Small intestine (tissue), 7 donors: ENCODE data around the gene NME3. TPM values are rescaled to one million over a fixed set of nuclear protein-coding genes. Genes with fewer than 3 reads are reported as not detected.
A peak's percentile ranks its signal among the peaks of the same experiment; 100 is the strongest.

ENCODE experiments used
- DNase-seq, 2 donors: peaks; one replicate each; pipeline versions ENCODE4 v3.0.0 to v3.0.0-alpha.2; 2013
- FAIRE-seq: peaks from 2 replicates; lab custom pipeline; 2012; peaks lifted over from hg19 to GRCh38; lab: Jason Lieb, UNC
- H3K27ac ChIP-seq, 3 donors: one replicate each; pipeline ENCODE4 v1.5.1; 2013; ENCODE audit warnings: low read length in 2 of 3, mild to moderate bottlenecking in 2 of 3, control low read depth in 1 of 3, inconsistent platforms in 1 of 3, low read depth in 1 of 3, moderate library complexity in 1 of 3
- H3K27me3 ChIP-seq, 3 donors: one replicate each; pipeline ENCODE4 v1.6.1; 2013; ENCODE audit warnings: low read length in 3 of 3, inconsistent platforms in 1 of 3; ENCODE audit not compliant: control insufficient read depth in 3 of 3, insufficient read depth in 3 of 3
- H3K36me3 ChIP-seq, 3 donors: one replicate each; pipeline ENCODE4 v1.6.1; 2013; ENCODE audit warnings: low read length in 3 of 3, inconsistent platforms in 1 of 3, low read depth in 1 of 3, mild to moderate bottlenecking in 1 of 3, moderate library complexity in 1 of 3; ENCODE audit not compliant: control insufficient read depth in 3 of 3, insufficient read depth in 2 of 3
- H3K4me1 ChIP-seq, 3 donors: one replicate each; pipeline ENCODE4 v1.6.1; 2013; ENCODE audit warnings: low read length in 2 of 3, inconsistent platforms in 1 of 3, low read depth in 1 of 3, mild to moderate bottlenecking in 1 of 3, moderate library complexity in 1 of 3; ENCODE audit not compliant: control insufficient read depth in 3 of 3, insufficient read depth in 2 of 3
- H3K4me3 ChIP-seq, 3 donors: one replicate each; pipeline ENCODE4 v1.5.1; 2013; ENCODE audit warnings: low read length in 3 of 3, control low read depth in 1 of 3, inconsistent platforms in 1 of 3, low read depth in 1 of 3, mild to moderate bottlenecking in 1 of 3, moderate library complexity in 1 of 3
- H3K9me3 ChIP-seq, 2 donors: one replicate each; pipeline ENCODE4 v1.6.1; 2013; ENCODE audit warnings: low read depth in 1 of 2, low read length in 1 of 2; ENCODE audit not compliant: control insufficient read depth in 2 of 2, insufficient read depth in 1 of 2
- WGBS, 3 donors: extraction: QIAGEN DNeasy Blood & Tissue Kit; methylation state at CpG; one replicate each; pipeline ENCODE4 v1.1.7; 2013; 5-methylcytosine and 5-hydroxymethylcytosine counted together
- polyA plus RNA-seq, 4 donors: library from polyadenylated mRNA; stranded (reverse) in 3 of 4; unstranded in 1 of 4; fragments of 200-250 nt in 3 of 4; fragments of 120-200 nt in 1 of 4; gene quantifications; one replicate each; pipeline versions ENCODE4 v1.2.1 to v1.2.3, GENCODE V29; 2013
- donor health status: healthy with polysubstance abuse.
- donor health status: control.
- donor health status: control.
- donor health status: Bipolar disorder and iron deficiency.
- donor health status: healthy.

The NME3 gene
- polyA plus RNA-seq, 4 donors, result 61.2 to 293 (median 153) TPM

GRCh38 chr16:1776991-1777374, 5.6 kb upstream of the NME3 start:
- FAIRE-seq (no peak), DNase-seq (no peak)
- no peaks in the 10 kb centered on the region for H3K27me3 ChIP-seq
- no peak overlapping the region for H3K4me3 ChIP-seq
- peaks cover 3 to 33% (median 10%) of the 10 kb centered on the region in 3 donors for H3K4me1 ChIP-seq
- no peak overlapping the region for H3K27ac ChIP-seq
- H3K9me3 ChIP-seq, result no peaks in the 10 kb centered on the region
- H3K36me3 ChIP-seq, result peaks cover 4 to 78% (median 5%) of the 10 kb centered on the region in 3 donors
- 90 to 93% (median 93%) methylated on average over 18 to 22 of the region's 22 CpGs for WGBS, 3 donors

DNA sequence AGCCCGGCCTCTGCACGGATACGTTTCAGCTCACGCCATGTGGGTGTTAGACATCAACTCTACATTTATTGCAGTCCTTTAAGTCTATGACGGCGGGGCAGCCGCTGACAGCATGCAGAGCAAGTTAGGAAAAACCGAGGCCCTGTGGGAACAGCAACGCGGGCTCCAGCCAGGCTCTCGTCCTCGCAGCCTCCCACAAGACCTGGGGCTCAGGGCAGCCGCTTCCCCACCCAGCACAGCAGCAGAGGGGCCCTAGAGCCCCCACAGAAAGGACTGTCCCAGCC, 5.3 kb upstream of the NME3 start:
- peaks cover 3 to 33% (median 10%) of the 10 kb centered on the region in 3 donors for H3K4me1 ChIP-seq
- H3K4me3 ChIP-seq, result no peak overlapping the region
- H3K27ac ChIP-seq, result no peak overlapping the region
- H3K27me3 ChIP-seq, result no peaks in the 10 kb centered on the region
- WGBS, 3 donors, result 83 to 87% (median 84%) methylated on average over 13 of the region's 13 CpGs
- FAIRE-seq (no peak), DNase-seq (no peak)
- H3K36me3 ChIP-seq, result peaks cover 4 to 81% (median 5%) of the 10 kb centered on the region in 3 donors
- no peaks in the 10 kb centered on the region for H3K9me3 ChIP-seq

- peaks cover 2 to 28% (median 7%) of the 10 kb centered on the region in 3 donors for H3K4me1 ChIP-seq
- H3K27me3 ChIP-seq, result no peaks in the 10 kb centered on the region
- peaks cover 4 to 77% (median 5%) of the 10 kb centered on the region in 3 donors for H3K36me3 ChIP-seq
- FAIRE-seq, result no peak
- no peak overlapping the region for H3K4me3 ChIP-seq
- H3K9me3 ChIP-seq, result no peaks in the 10 kb centered on the region
- WGBS, 3 donors, result 82 to 83% (median 82%) methylated on average over 26 to 28 of the region's 28 CpGs
- no peak overlapping the region for H3K27ac ChIP-seq
- no peak for DNase-seq
Observed at GRCh38 chr16:1775846-1776671, 4.7 kb upstream of the NME3 start.

- H3K27me3 ChIP-seq, result no peaks in the 10 kb centered on the region
- no peak overlapping the region for H3K27ac ChIP-seq
- peaks cover 0 to 28% (median 7%) of the 10 kb centered on the region in 3 donors for H3K4me1 ChIP-seq
- H3K36me3 ChIP-seq, result peaks cover 4 to 72% (median 5%) of the 10 kb centered on the region in 3 donors
- no peaks in the 10 kb centered on the region for H3K9me3 ChIP-seq
- no peak overlapping the region for H3K4me3 ChIP-seq
- no peak for FAIRE-seq
- DNase-seq, result no peak
- 92 to 94% (median 93%) methylated on average over 29 to 30 of the region's 30 CpGs for WGBS, 3 donors
Observed at GRCh38 chr16:1775006-1775845, 3.9 kb upstream of the NME3 start.

GRCh38 chr16:1774448-1774780, 3.1 kb upstream of the NME3 start:
- Histone ChIP-seq H3K4me3 (peak overlapping the region in 2 of 3 donors; percentile 89 to 93), H3K36me3 (peaks cover 4 to 72% (median 5%) of the 10 kb centered on the region in 3 donors), H3K9me3 (no peaks in the 10 kb centered on the region), H3K27ac (no peak overlapping the region), H3K27me3 (no peaks in the 10 kb centered on the region), H3K4me1 (peaks cover 0 to 25% (median 7%) of the 10 kb centered on the region in 3 donors)
- FAIRE-seq (no peak), DNase-seq (no peak)
- WGBS, 3 donors, result 71 to 87% (median 86%) methylated on average over 7 of the region's 7 CpGs

GRCh38 chr16:1773703-1774447, 2.5 kb upstream of the NME3 start:
- Histone ChIP-seq H3K4me1 (peaks cover 0 to 20% (median 7%) of the 10 kb centered on the region in 3 donors), H3K4me3 (peak overlapping the region; percentile 82 to 93 (median 89)), H3K27me3 (no peaks in the 10 kb centered on the region), H3K9me3 (no peaks in the 10 kb centered on the region), H3K36me3 (peaks cover 4 to 72% (median 5%) of the 10 kb centered on the region in 3 donors), H3K27ac (peak overlapping the region; percentile 82 to 91 (median 87))
- 4 to 14% (median 10%) methylated on average over 38 to 45 of the region's 45 CpGs for WGBS, 3 donors
- no peak for FAIRE-seq
- DNase-seq, result peak in 1 of 2 donors; percentile 31

- 0% methylated on average over 54 to 108 of the region's 108 CpGs for WGBS, 3 donors
- DNase-seq (peak; percentile 83 to 94), FAIRE-seq (no peak)
- Histone ChIP-seq H3K4me3 (peak within 1 kb of the TSS; percentile 82 to 93 (median 89)), H3K36me3 (peaks cover 5 to 72% (median 6%) of the 10 kb centered on the region in 3 donors), H3K9me3 (no peaks in the 10 kb centered on the region), H3K27ac (peak within 1 kb of the TSS; percentile 82 to 91 (median 87)), H3K4me1 (peaks cover 0 to 16% (median 7%) of the 10 kb centered on the region in 3 donors), H3K27me3 (no peaks in the 10 kb centered on the region)
Observed at GRCh38 chr16:1772908-1773702, 1.8 kb upstream of the NME3 start, which contains the start of gene MRPS34. TSS of gene MRPS34 (minus strand) at chr16:1773134. CDS start at chr16:1773119, 15 bp downstream.
